Measurements from ENCODE around the gene DDIT3. TPM values are rescaled to one million over a fixed set of nuclear protein-coding genes. Genes with fewer than 3 reads are reported as not detected.

Gene DDIT3
- total RNA-seq, 1 experiment from 2014 or later, result 84.7 TPM

DNA sequence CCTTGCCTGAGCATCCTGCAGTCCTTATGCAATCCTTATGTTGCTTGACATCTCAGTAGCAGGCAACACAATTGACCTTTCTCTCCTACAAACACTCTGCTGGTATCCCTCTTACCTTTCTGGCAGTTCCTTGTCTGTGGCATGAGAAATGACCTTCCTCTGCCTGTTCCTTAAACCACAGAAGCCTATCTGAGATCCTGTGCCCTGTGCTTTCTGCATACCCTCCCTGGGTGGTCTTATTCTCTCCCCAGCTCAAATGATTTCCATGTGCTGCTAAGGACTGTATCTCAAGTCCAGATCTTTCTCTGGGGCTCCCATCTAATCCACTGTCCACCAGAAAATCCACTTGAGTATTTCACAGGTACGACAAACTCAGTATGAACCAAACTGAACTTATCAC lies 38.6 kb downstream of the DDIT3 start:
- ATAC-seq (no peak), DNase-seq (ENCODE audit: low read depth, low spot score) (no peak)
- Histone ChIP-seq H2AFZ (ENCODE audit: low read depth, low read length, poor library complexity, severe bottlenecking) (no peak overlapping the region), H3K9ac (ENCODE audit: low read length) (no peak overlapping the region), H4K20me1 (ENCODE audit: insufficient read depth) (no peaks in the 10 kb centered on the region), H3K4me2 (ENCODE audit: low read length) (no peak overlapping the region), H3K9me2 (ENCODE audit: insufficient read depth) (no peaks in the 10 kb centered on the region), H3K27ac (ENCODE audit: low read depth, low read length) (no peak overlapping the region), H3K27me3 (ENCODE audit: insufficient read depth, low read length) (peaks cover 11% of the 10 kb centered on the region), H3K36me3 (ENCODE audit: control insufficient read depth in 1 of 2, insufficient read depth in 2 of 2, low read length in 2 of 2) (no peaks in the 10 kb centered on the region), H3K4me3 (replicated peaks in 1 of 2; ENCODE audit: low read depth in 1 of 2, low read length in 2 of 2) (no peak overlapping the region), H3K4me1 (ENCODE audit: control insufficient read depth in 1 of 2, insufficient read depth in 2 of 2, low read length in 2 of 2) (peaks cover 0 to 16% of the 10 kb centered on the region in 2 experiments; a peak in 2 of 4 replicates), H3K79me2 (ENCODE audit: insufficient read depth, low read length) (no peaks in the 10 kb centered on the region), H3K9me3 (ENCODE audit: control insufficient read depth in 1 of 2, insufficient read depth in 1 of 2, low read depth in 1 of 2, low read length in 2 of 2) (no peaks in the 10 kb centered on the region)
- ChIA-PET RAD21 (ENCODE audit: low non-redundant PET in 1 of 2, low total read pairs in 2 of 2, uncharacterized antibody in 2 of 2, unreplicated experiment in 2 of 2) (no interaction called here), CTCF (no interaction called here), POLR2A (no interaction called here)
- TF ChIP-seq POLR2AphosphoS5 (IDR thresholded peaks at IDR 0.05; ENCODE audit: low read depth, low read length), result no peak
- TF ChIP-seq CEBPB (IDR thresholded peaks at IDR 0.05; ENCODE audit: low read depth), result no peak
- no TSS peak for BruUV-seq (replicated peaks)
- intact Hi-C loops (cut with micrococcal nuclease), result no loop called here

GRCh38 chr12:57479376-57480115 lies 40.8 kb downstream of the DDIT3 start, which contains the start of gene ARHGAP9:
TSS of gene ARHGAP9 (minus strand) at chr12:57479866. CDS start at chr12:57479406, 460 bp downstream.
- ChIA-PET POLR2A (no interaction called here), CTCF (no interaction called here), RAD21 (ENCODE audit: low non-redundant PET in 1 of 2, low total read pairs in 2 of 2, uncharacterized antibody in 2 of 2, unreplicated experiment in 2 of 2) (no interaction called here)
- H2AFZ ChIP-seq (ENCODE audit: low read depth, low read length, poor library complexity, severe bottlenecking), result no peak within 1 kb of the TSS
- H3K27me3 ChIP-seq (ENCODE audit: insufficient read depth, low read length), result peaks cover 11% of the 10 kb centered on the region
- intact Hi-C loops (cut with micrococcal nuclease), result no loop called here
- no peaks in the 10 kb centered on the region for H3K36me3 ChIP-seq (ENCODE audit: control insufficient read depth in 1 of 2, insufficient read depth in 2 of 2, low read length in 2 of 2)
- no TSS peak for BruUV-seq (replicated peaks)
- H3K9me3 ChIP-seq (ENCODE audit: control insufficient read depth in 1 of 2, insufficient read depth in 1 of 2, low read depth in 1 of 2, low read length in 2 of 2), result no peaks in the 10 kb centered on the region
- H3K27ac ChIP-seq (ENCODE audit: low read depth, low read length), result no peak within 1 kb of the TSS
- TF ChIP-seq SRF (IDR thresholded peaks at IDR 0.05; ENCODE audit: low read depth), result no peak
- TF ChIP-seq, protein P1, sequence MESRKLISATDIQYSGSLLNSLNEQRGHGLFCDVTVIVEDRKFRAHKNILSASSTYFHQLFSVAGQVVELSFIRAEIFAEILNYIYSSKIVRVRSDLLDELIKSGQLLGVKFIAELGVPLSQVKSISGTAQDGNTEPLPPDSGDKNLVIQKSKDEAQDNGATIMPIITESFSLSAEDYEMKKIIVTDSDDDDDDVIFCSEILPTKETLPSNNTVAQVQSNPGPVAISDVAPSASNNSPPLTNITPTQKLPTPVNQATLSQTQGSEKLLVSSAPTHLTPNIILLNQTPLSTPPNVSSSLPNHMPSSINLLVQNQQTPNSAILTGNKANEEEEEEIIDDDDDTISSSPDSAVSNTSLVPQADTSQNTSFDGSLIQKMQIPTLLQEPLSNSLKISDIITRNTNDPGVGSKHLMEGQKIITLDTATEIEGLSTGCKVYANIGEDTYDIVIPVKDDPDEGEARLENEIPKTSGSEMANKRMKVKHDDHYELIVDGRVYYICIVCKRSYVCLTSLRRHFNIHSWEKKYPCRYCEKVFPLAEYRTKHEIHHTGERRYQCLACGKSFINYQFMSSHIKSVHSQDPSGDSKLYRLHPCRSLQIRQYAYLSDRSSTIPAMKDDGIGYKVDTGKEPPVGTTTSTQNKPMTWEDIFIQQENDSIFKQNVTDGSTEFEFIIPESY (IDR thresholded peaks at IDR 0.05; ENCODE audit: extremely low read depth, insufficient replicate concordance, low read length), result no peak
- DNase-seq (ENCODE audit: low read depth, low spot score) (no peak), ATAC-seq (no peak)
- no peak within 1 kb of the TSS for H3K4me2 ChIP-seq (ENCODE audit: low read length)
- H3K4me1 ChIP-seq (ENCODE audit: control insufficient read depth in 1 of 2, insufficient read depth in 2 of 2, low read length in 2 of 2), result peaks cover 0 to 16% of the 10 kb centered on the region in 2 experiments; a peak in 2 of 4 replicates
- H4K20me1 ChIP-seq (ENCODE audit: insufficient read depth), result no peaks in the 10 kb centered on the region
- H3K4me3 ChIP-seq (replicated peaks in 1 of 2; ENCODE audit: low read depth in 1 of 2, low read length in 2 of 2), result no peak within 1 kb of the TSS
- no peak within 1 kb of the TSS for H3K9ac ChIP-seq (ENCODE audit: low read length)
- no peaks in the 10 kb centered on the region for H3K79me2 ChIP-seq (ENCODE audit: insufficient read depth, low read length)
- no peaks in the 10 kb centered on the region for H3K9me2 ChIP-seq (ENCODE audit: insufficient read depth)

Measured in HCT116 (cell line).